HFFc6 (cell line): ENCODE measurements around the gene TMEM221. TPM values are rescaled to one million over a fixed set of nuclear protein-coding genes. Genes with fewer than 3 reads are reported as not detected.
"Not testable (repeated sequence)": the region's sequence is repeated elsewhere in the genome, so short reads cannot be mapped to it uniquely, and the experiment has no call there.

ENCODE experiments used
- DNase-seq: peaks from one replicate; pipeline ENCODE4 v3.0.0-alpha.2; 2018
- H3K27ac Mint-ChIP-seq: 2 replicates; pipeline ENCODE4 v1.8.0; 2020; ENCODE audit warnings: mild to moderate bottlenecking, mixed read lengths
- H3K27me3 Mint-ChIP-seq: 2 replicates; pipeline ENCODE4 v1.8.0; 2021; ENCODE audit warnings: mild to moderate bottlenecking, moderate library complexity, mixed read lengths; ENCODE audit not compliant: insufficient read depth
- H3K36me3 Mint-ChIP-seq: 2 replicates; pipeline ENCODE4 v1.8.0; 2021; ENCODE audit warnings: low read depth, mixed read lengths
- H3K4me1 Mint-ChIP-seq: 2 replicates; pipeline ENCODE4 v1.8.0; 2020; ENCODE audit warnings: low read depth, mixed read lengths
- H3K4me3 Mint-ChIP-seq: 2 replicates; pipeline ENCODE4 v1.8.0; 2020; ENCODE audit warnings: mild to moderate bottlenecking, moderate library complexity, mixed read lengths
- H3K9me3 Mint-ChIP-seq: 2 replicates; pipeline ENCODE4 v1.8.0; 2020; ENCODE audit warnings: mild to moderate bottlenecking, mixed read lengths
- CTCF ChIP-seq: fragments of 200-600 bp; sonication (generic); IDR thresholded peaks from 2 replicates; pipeline ENCODE4 v1.5.0; 2021; ENCODE audit warnings: antibody characterized with exemption, mild to moderate bottlenecking
- total RNA-seq, 6 experiments: library from RNA; stranded (reverse); fragmentation: NEBNext Ultra II Directional; extraction: Animal tissue kit (Norgen Biotek cat#: 25700); gene quantifications; 2 replicates in 1 of 6; 3 replicates in 5 of 6; pipeline ENCODE4 v1.2.3, GENCODE V29; 2021

TMEM221 gene
- total RNA-seq, 6 experiments from 2014 or later: not detected

GRCh38 chr19:17475541-17476115 is 27.2 kb upstream of the TMEM221 start:
- Mint-ChIP-seq H3K4me1 (peaks cover 66% of the 10 kb centered on the region), H3K36me3 (no peaks in the 10 kb centered on the region), H3K4me3 (peak overlapping the region; percentile 38; the same call in 1 of the 2 replicates)

GRCh38 chr19:17475011-17475540 is 26.6 kb upstream of the TMEM221 start:
- not testable (repeated sequence) for H3K9me3 Mint-ChIP-seq, DNase-seq, H3K36me3 Mint-ChIP-seq, H3K27me3 Mint-ChIP-seq
- Mint-ChIP-seq H3K27ac (peak overlapping the region; percentile 77), H3K4me3 (peak overlapping the region; percentile 38; the same call in 1 of the 2 replicates), H3K4me1 (peaks cover 61% of the 10 kb centered on the region)

More at GRCh38 chr19:17475541-17476115, 27.2 kb upstream of the TMEM221 start:
- Mint-ChIP-seq H3K27ac (peak overlapping the region; percentile 77), H3K9me3 (no peaks in the 10 kb centered on the region), H3K27me3 (peaks cover 2% of the 10 kb centered on the region)
- TF ChIP-seq CTCF: no peak
- DNase-seq: peak; percentile 24

- TF ChIP-seq CTCF: no peak; the same call in 1 of the 2 replicates
- peak; percentile 55 for DNase-seq
- no peaks in the 10 kb centered on the region for H3K9me3 Mint-ChIP-seq
- no peaks in the 10 kb centered on the region for H3K36me3 Mint-ChIP-seq
- peak overlapping the region; percentile 58; the same call in 1 of the 2 replicates for H3K4me3 Mint-ChIP-seq
- H3K27ac Mint-ChIP-seq: peak overlapping the region; percentile 45; the same call in 1 of the 2 replicates
- H3K4me1 Mint-ChIP-seq: peaks cover 54% of the 10 kb centered on the region
- no peaks in the 10 kb centered on the region; the same call in 1 of the 2 replicates for H3K27me3 Mint-ChIP-seq
These were observed 24.6 kb upstream of the TMEM221 start for GRCh38 chr19:17473041-17473440.

GRCh38 chr19:17471410-17472125 is 23.1 kb upstream of the TMEM221 start:
- Mint-ChIP-seq H3K4me3 (peak overlapping the region; percentile 97), H3K27me3 (no peaks in the 10 kb centered on the region), H3K9me3 (no peaks in the 10 kb centered on the region), H3K36me3 (no peaks in the 10 kb centered on the region), H3K27ac (no peak overlapping the region; the same call in 1 of the 2 replicates), H3K4me1 (peaks cover 48% of the 10 kb centered on the region)
- no peak for TF ChIP-seq CTCF
- no peak for DNase-seq

- no peak; the same call in 1 of the 2 replicates for TF ChIP-seq CTCF
These were observed 21.8 kb upstream of the TMEM221 start, which contains the start of gene SLC27A1 for GRCh38 chr19:17470068-17470841. TSS of gene SLC27A1 (plus strand) at chr19:17470524. CDS start at chr19:17470541, 17 bp downstream.

More at GRCh38 chr19:17470068-17470841, 21.8 kb upstream of the TMEM221 start, which contains the start of gene SLC27A1:
- Mint-ChIP-seq H3K27ac (peak within 1 kb of the TSS; percentile 93), H3K36me3 (no peaks in the 10 kb centered on the region), H3K4me1 (peaks cover 46% of the 10 kb centered on the region), H3K9me3 (no peaks in the 10 kb centered on the region), H3K27me3 (no peaks in the 10 kb centered on the region; the same call in 1 of the 2 replicates), H3K4me3 (peak within 1 kb of the TSS; percentile 97)
- peak; percentile 98 for DNase-seq
